GM12878 (cell line): Measurements from ENCODE around the gene FKBP3. TPM values are rescaled to one million over a fixed set of nuclear protein-coding genes. Genes with fewer than 3 reads are reported as not detected.

Experiments
- ATAC-seq: fragments of 200-7000 bp; cut with Tn5 transposase; 3 replicates; pipeline ENCODE4 v1.9.1; 2020; ENCODE audit warnings: mild to moderate bottlenecking, moderate library complexity
- BruUV-seq: library from RNA; stranded (reverse); fragments of 400-500 nt; replicated peaks from 2 replicates; lab custom pipeline; 2021; lab: Mats Ljungman, UMichigan
- CTCF ChIA-PET: fragments of 300-600 bp; sonication (Branson Sonifier 250); formaldehyde crosslinking; extraction: SDS; loops from one replicate; lab custom pipeline; 2021; ENCODE audit warnings: inconsistent platforms; lab: Yijun Ruan, JAX
- POLR2A ChIA-PET: fragments of 350-600 bp; formaldehyde crosslinking; extraction: SDS; loops from one replicate; lab custom pipeline; 2021; ENCODE audit warnings: inconsistent platforms; lab: Charles Lee
- RAD21 ChIA-PET: fragments of 300-600 bp; sonication (Branson Sonifier 250); formaldehyde crosslinking; loops from one replicate; lab custom pipeline; 2023; ENCODE audit warnings: antibody characterized with exemption; ENCODE audit not compliant: unreplicated experiment; lab: Charles Lee
- SMC1A ChIA-PET: fragments of 300-600 bp; sonication (Branson Sonifier 250); formaldehyde crosslinking; loops from one replicate; lab custom pipeline; 2023; ENCODE audit not compliant: unreplicated experiment, uncharacterized antibody; lab: Charles Lee
- DNase-seq: peaks from one replicate; pipeline ENCODE4 v3.0.0-alpha.2; 2011; ENCODE audit warnings: low read depth, low spot score
- FAIRE-seq: peaks from 3 replicates; lab custom pipeline; 2011; peaks lifted over from hg19 to GRCh38; lab: Jason Lieb, UNC
- H2AFZ ChIP-seq: 2 replicates; pipeline ENCODE4 v1.6.0; 2011; ENCODE audit warnings: low read depth, low read length, control low read depth; ENCODE audit not compliant: control insufficient read depth
- H3K27ac ChIP-seq: 2 replicates; pipeline ENCODE4 v1.5.1; 2011; ENCODE audit warnings: control low read depth; ENCODE audit not compliant: control insufficient read depth, insufficient read depth
- H3K27me3 ChIP-seq, 2 experiments: replicated peaks in 1 of 2; 2 replicates each; pipeline versions ENCODE4 v1.6.0 to v1.6.1; 2011; ENCODE audit warnings: low read length in 1 of 2; ENCODE audit not compliant: control insufficient read depth in 2 of 2, insufficient read depth in 2 of 2
- H3K36me3 ChIP-seq, 2 experiments: 2 replicates each; pipeline ENCODE4 v1.5.1; 2011; ENCODE audit warnings: low read length in 1 of 2; ENCODE audit not compliant: control insufficient read depth in 2 of 2, insufficient read depth in 2 of 2
- H3K4me1 ChIP-seq: 2 replicates; pipeline ENCODE4 v1.6.1; 2011; ENCODE audit warnings: mild to moderate bottlenecking, low read length, moderate library complexity, mixed read lengths; ENCODE audit not compliant: control insufficient read depth, insufficient read depth
- H3K4me2 ChIP-seq: 2 replicates; pipeline ENCODE4 v1.6.0; 2011; ENCODE audit warnings: control low read depth; ENCODE audit not compliant: control insufficient read depth, insufficient read depth
- H3K4me3 ChIP-seq: fragments of 200-600 bp; sonication (generic); 2 replicates; pipeline ENCODE4 v1.5.1; 2016
- H3K79me2 ChIP-seq: 2 replicates; pipeline ENCODE4 v1.6.0; 2011; ENCODE audit warnings: low read length; ENCODE audit not compliant: control insufficient read depth, insufficient read depth
- H3K9ac ChIP-seq: 2 replicates; pipeline ENCODE4 v1.8.0; 2011; ENCODE audit warnings: low read length, control low read depth, mixed read lengths; ENCODE audit not compliant: control insufficient read depth, insufficient read depth
- H3K9me3 ChIP-seq: replicated peaks from 3 replicates; pipeline ENCODE4 v1.5.1; 2011; ENCODE audit warnings: mild to moderate bottlenecking, low read length; ENCODE audit not compliant: control insufficient read depth, insufficient read depth
- H4K20me1 ChIP-seq: 2 replicates; pipeline ENCODE4 v1.6.0; 2011; ENCODE audit not compliant: control insufficient read depth, insufficient read depth
- BCL11A ChIP-seq: IDR thresholded peaks from 2 replicates; pipeline ENCODE4 v1.6.1; 2011; ENCODE audit warnings: low read depth, low read length
- BCL3 ChIP-seq: IDR thresholded peaks from 2 replicates; pipeline ENCODE4 v1.6.1; 2011; ENCODE audit warnings: borderline replicate concordance, low read depth, mild to moderate bottlenecking, moderate library complexity, low read length; ENCODE audit not compliant: insufficient read depth, poor library complexity, severe bottlenecking
- BHLHE40 ChIP-seq, 2 experiments: fragments of 450-650 bp in 1 of 2; IDR thresholded peaks; 2 replicates each; pipeline ENCODE4 v1.6.1; 2011 to 2017; ENCODE audit warnings: low read depth in 2 of 2, borderline replicate concordance in 1 of 2, improper control_type of control experiment in 1 of 2, low read length in 1 of 2, mild to moderate bottlenecking in 1 of 2
- HCFC1 ChIP-seq: fragments of 150-350 bp; IDR thresholded peaks from 2 replicates; pipeline ENCODE4 v1.6.1; 2014; ENCODE audit warnings: low read length
- JUND ChIP-seq: IDR thresholded peaks from 2 replicates; pipeline ENCODE4 v1.6.1; 2012; ENCODE audit warnings: low read depth, mild to moderate bottlenecking, low read length, improper control_type of control experiment, moderate library complexity
- MEF2A ChIP-seq: IDR thresholded peaks from 2 replicates; pipeline ENCODE4 v1.6.1; 2011; ENCODE audit warnings: low read depth, mild to moderate bottlenecking, low read length, moderate library complexity; ENCODE audit not compliant: insufficient read depth
- MXI1 ChIP-seq: fragments of 150-350 bp; IDR thresholded peaks from 2 replicates; pipeline ENCODE4 v1.6.1; 2011; ENCODE audit warnings: low read depth, mild to moderate bottlenecking, inconsistent platforms, low read length, improper control_type of control experiment
- RCOR1 ChIP-seq: conservative IDR thresholded peaks from 2 replicates; pipeline ENCODE4 v1.6.1; 2012; ENCODE audit warnings: low read depth, low read length, improper control_type of control experiment
- SMAD1 ChIP-seq: fragments of 450-650 bp; IDR thresholded peaks from 2 replicates; pipeline ENCODE4 v1.6.1; 2018; ENCODE audit warnings: mild to moderate bottlenecking, low read depth; ENCODE audit not compliant: partially characterized antibody
- SREBF1 ChIP-seq: IDR thresholded peaks from 2 replicates; pipeline ENCODE4 v1.6.1; 2012; ENCODE audit warnings: mild to moderate bottlenecking, low read length
- SREBF2 ChIP-seq: IDR thresholded peaks from 2 replicates; pipeline ENCODE4 v1.6.1; 2012; ENCODE audit warnings: mild to moderate bottlenecking, low read length
- TCF7 ChIP-seq: IDR thresholded peaks from 2 replicates; pipeline ENCODE4 v1.6.1; 2014; ENCODE audit warnings: antibody characterized with exemption, borderline replicate concordance
- YY1 ChIP-seq: IDR thresholded peaks from 2 replicates; pipeline ENCODE4 v1.6.1; 2011; ENCODE audit warnings: low read depth, mild to moderate bottlenecking, low read length
- ZNF207 ChIP-seq: fragments of 450-650 bp; IDR thresholded peaks from 2 replicates; pipeline ENCODE4 v1.6.1; 2014; ENCODE audit warnings: antibody characterized with exemption, mild to moderate bottlenecking, borderline replicate concordance
- ZNF274 ChIP-seq: IDR thresholded peaks from one replicate; pipeline ENCODE4 v1.8.0; 2011; ENCODE audit not compliant: insufficient read length, insufficient read depth
- WGBS: methylation state at CpG from one replicate; pipeline ENCODE4 v1.1.6; 2016; ENCODE audit warnings: low lambda C conversion rate; ENCODE audit not compliant: insufficient replicate concordance, insufficient coverage; ENCODE audit errors: missing lambda C conversion rate; 5-methylcytosine and 5-hydroxymethylcytosine counted together
- in situ Hi-C: fragments of 300-500 bp; cut with MboI; formaldehyde crosslinking; loops from 9 replicates; pipeline ENCODE4 v1.14.3; 2018; ENCODE audit warnings: mixed read lengths
- intact Hi-C: fragments of 100-400 bp; cut with micrococcal nuclease; formaldehyde crosslinking; loops from one replicate; pipeline ENCODE4 v1.14.2; 2022; ENCODE audit not compliant: unreplicated experiment
- polyA plus RNA-seq, 11 experiments: library from polyadenylated mRNA; depleted of rRNA in 4 of 11; unstranded in 6 of 11; stranded (reverse) in 5 of 11; fragments of >200 nt; fragmentation: Nextera tagmentation in 4 of 11; fragmentation: Illumina TruSeq in 1 of 11; extraction: Ambion mirVana in 4 of 11; extraction: Trizol in 1 of 11; gene quantifications; 1 replicate in 1 of 11; 2 replicates in 10 of 11; pipeline versions ENCODE4 v1.2.1 to v1.2.3, GENCODE V29; 2011 to 2016; ENCODE audit warnings: inconsistent platforms in 2 of 11, missing spikeins in 2 of 11, low read depth in 1 of 11
- total RNA-seq, 4 experiments: library from RNA; depleted of rRNA in 3 of 4; stranded (reverse); fragments of >200 nt in 3 of 4; fragmentation: Illumina TruSeq in 1 of 4; extraction: Trizol in 1 of 4; gene quantifications; 2 replicates each; pipeline versions ENCODE4 v1.2.1 to v1.2.3, GENCODE V29; 2013 to 2021
- TF ChIP-seq, protein P1 (sequence below): fragments of 450-650 bp; IDR thresholded peaks from 2 replicates; pipeline ENCODE4 v1.6.1; 2018; ENCODE audit warnings: borderline replicate concordance, mild to moderate bottlenecking; ENCODE audit not compliant: partially characterized antibody

The FKBP3 gene
- total and polyA plus RNA-seq, 10 of the 15 experiments (the other 5 are each of a cell fraction or from before 2014, with no cell fraction given) = 67.2 to 218 (median 129) TPM

- Histone ChIP-seq H3K27ac (no peak overlapping the region), H3K4me3 (no peak overlapping the region), H3K79me2 (peaks cover 1% of the 10 kb centered on the region; the same call in 1 of the 2 replicates), H3K36me3 (peaks cover 0 to 8% of the 10 kb centered on the region in 2 experiments; a peak in 2 of 4 replicates), H3K9me3 (no peaks in the 10 kb centered on the region), H3K4me2 (no peak overlapping the region), H2AFZ (no peak overlapping the region), H3K9ac (no peak overlapping the region), H3K27me3 (no peaks in the 10 kb centered on the region), H3K4me1 (peaks cover 8% of the 10 kb centered on the region), H4K20me1 (no peaks in the 10 kb centered on the region)
- no TSS peak for BruUV-seq
- intact Hi-C loops = no loop called here
- DNase-seq = no peak
- SMC1A ChIA-PET = interaction anchor here (0.6 to 1.9 kb wide), 5 partner anchors 11 to 108 kb away, joined by 3 to 6 read pairs (median 3); no protein-coding TSS in a partner anchor
- no peak for ATAC-seq
- POLR2A ChIA-PET = interaction anchor here (1.1 kb wide), 1 partner anchor 16 kb away, joined by 3 read pairs; no protein-coding TSS in a partner anchor
- FAIRE-seq = no peak
- RAD21 ChIA-PET = interaction anchor here (1.1 kb wide), 1 partner anchor 14 kb away, joined by 3 read pairs; no protein-coding TSS in a partner anchor
- 100% methylated on average over 3 of the region's 3 CpGs for WGBS
- CTCF ChIA-PET = interaction anchor here (1.1 kb wide), 2 partner anchors 10 to 19 kb away, joined by 3 read pairs; no protein-coding TSS in a partner anchor
- in situ Hi-C loops = no loop called here
- TF ChIP-seq BCL3 (no peak), HCFC1 (no peak), BHLHE40 (IDR thresholded peaks at IDR 0.05; ENCODE audit: borderline replicate concordance in 1 of 2, low read depth in 2 of 2, low read length in 1 of 2) (no peak), MXI1 (no peak), JUND (no peak), TCF7 (no peak), ZNF207 (no peak), ZNF274 (no peak), SREBF2 (no peak), YY1 (no peak), SREBF1 (no peak), RCOR1 (no peak), BCL11A (no peak), SMAD1 (no peak), MEF2A (no peak)
- TF ChIP-seq, protein P1, sequence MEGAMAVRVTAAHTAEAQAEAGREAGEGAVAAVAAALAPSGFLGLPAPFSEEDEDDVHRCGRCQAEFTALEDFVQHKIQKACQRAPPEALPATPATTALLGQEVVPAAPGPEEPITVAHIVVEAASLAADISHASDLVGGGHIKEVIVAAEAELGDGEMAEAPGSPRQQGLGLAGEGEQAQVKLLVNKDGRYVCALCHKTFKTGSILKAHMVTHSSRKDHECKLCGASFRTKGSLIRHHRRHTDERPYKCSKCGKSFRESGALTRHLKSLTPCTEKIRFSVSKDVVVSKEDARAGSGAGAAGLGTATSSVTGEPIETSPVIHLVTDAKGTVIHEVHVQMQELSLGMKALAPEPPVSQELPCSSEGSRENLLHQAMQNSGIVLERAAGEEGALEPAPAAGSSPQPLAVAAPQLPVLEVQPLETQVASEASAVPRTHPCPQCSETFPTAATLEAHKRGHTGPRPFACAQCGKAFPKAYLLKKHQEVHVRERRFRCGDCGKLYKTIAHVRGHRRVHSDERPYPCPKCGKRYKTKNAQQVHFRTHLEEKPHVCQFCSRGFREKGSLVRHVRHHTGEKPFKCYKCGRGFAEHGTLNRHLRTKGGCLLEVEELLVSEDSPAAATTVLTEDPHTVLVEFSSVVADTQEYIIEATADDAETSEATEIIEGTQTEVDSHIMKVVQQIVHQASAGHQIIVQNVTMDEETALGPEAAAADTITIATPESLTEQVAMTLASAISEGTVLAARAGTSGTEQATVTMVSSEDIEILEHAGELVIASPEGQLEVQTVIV = no peak
Measured at GRCh38 chr14:45149602-45150001, 15.3 kb upstream of the FKBP3 start.
